Panc1 (cell line): ENCODE results near the gene TMEM132E. TPM values are rescaled to one million over a fixed set of nuclear protein-coding genes. Genes with fewer than 3 reads are reported as not detected.

ENCODE experiments used
- ATAC-seq: fragments of 200-7000 bp; cut with Tn5 transposase; 2 replicates; pipeline ENCODE4 v1.9.1; 2020; ENCODE audit warnings: mild to moderate bottlenecking, moderate library complexity
- BruUV-seq: library from RNA; stranded (reverse); fragments of 400-500 nt; replicated peaks from 2 replicates; lab custom pipeline; 2021; lab: Mats Ljungman, UMichigan
- CTCF ChIA-PET: fragments of 300-600 bp; sonication (Branson Sonifier 250); formaldehyde crosslinking; loops from one replicate; lab custom pipeline; 2022; ENCODE audit warnings: antibody characterized with exemption; lab: Charles Lee
- POLR2A ChIA-PET: fragments of 300-600 bp; sonication (Branson Sonifier 250); formaldehyde crosslinking; loops from one replicate; lab custom pipeline; 2022; ENCODE audit warnings: antibody characterized with exemption; lab: Charles Lee
- DNase-seq: peaks from one replicate; pipeline ENCODE4 v3.0.0-alpha.2; 2010; ENCODE audit warnings: low read depth, low spot score
- H3K27ac ChIP-seq: 2 replicates; pipeline ENCODE4 v1.5.1; 2011; ENCODE audit warnings: mild to moderate bottlenecking, low read length, inconsistent platforms
- H3K27me3 ChIP-seq: fragments of 200-500 bp; sonication (Bioruptor generic); 2 replicates; pipeline ENCODE4 v1.6.0; 2014; ENCODE audit warnings: low read length, inconsistent platforms; ENCODE audit not compliant: control insufficient read depth, insufficient read depth
- H3K36me3 ChIP-seq: fragments of 200-500 bp; sonication (Bioruptor generic); 2 replicates; pipeline ENCODE4 v1.5.1; 2014; ENCODE audit warnings: inconsistent platforms, mild to moderate bottlenecking, low read length, moderate library complexity; ENCODE audit not compliant: control insufficient read depth, insufficient read depth
- H3K4me1 ChIP-seq: 2 replicates; pipeline ENCODE4 v1.5.1; 2011; ENCODE audit warnings: inconsistent platforms, mild to moderate bottlenecking, low read length, moderate library complexity; ENCODE audit not compliant: control insufficient read depth, insufficient read depth
- H3K4me3 ChIP-seq, 2 experiments: 2 replicates each; pipeline ENCODE4 v1.5.1; 2011 to 2012; ENCODE audit warnings: low read depth in 2 of 2, low read length in 2 of 2, mild to moderate bottlenecking in 2 of 2, inconsistent platforms in 1 of 2, moderate library complexity in 1 of 2
- H3K9me3 ChIP-seq: fragments of 200-500 bp; sonication (Bioruptor generic); 2 replicates; pipeline ENCODE4 v1.5.1; 2014; ENCODE audit warnings: low read depth, mild to moderate bottlenecking, inconsistent platforms, low read length, moderate library complexity; ENCODE audit not compliant: control insufficient read depth, insufficient read depth
- CTCF ChIP-seq: fragments of 450-650 bp; IDR thresholded peaks from 2 replicates; pipeline ENCODE4 v1.5.1; 2017; ENCODE audit warnings: mild to moderate bottlenecking
- POLR2AphosphoS5 ChIP-seq: IDR thresholded peaks from 2 replicates; pipeline ENCODE4 v1.6.1; 2012; ENCODE audit warnings: mild to moderate bottlenecking, low read depth, low read length, moderate library complexity
- REST ChIP-seq, 2 experiments: IDR thresholded peaks; 2 replicates each; pipeline ENCODE4 v1.6.1; 2011 to 2012; ENCODE audit warnings: low read depth in 2 of 2, control low read depth in 1 of 2, low read length in 1 of 2, mild to moderate bottlenecking in 1 of 2, moderate library complexity in 1 of 2; ENCODE audit not compliant: insufficient read depth in 1 of 2
- SIN3A ChIP-seq: IDR thresholded peaks from 2 replicates; pipeline ENCODE4 v1.6.1; 2012; ENCODE audit warnings: low read depth, mild to moderate bottlenecking, low read length, moderate library complexity, borderline replicate concordance; ENCODE audit not compliant: insufficient read depth
- TCF7L2 ChIP-seq: IDR thresholded peaks from 2 replicates; pipeline ENCODE4 v1.6.1; 2011; ENCODE audit warnings: mild to moderate bottlenecking, low read depth, low read length, inconsistent platforms
- in situ Hi-C: cut with HindIII; loops from 2 replicates; pipeline ENCODE4 v1.10.0; 2016; ENCODE audit warnings: low sequenced_read_pairs, low pct_unique_long_range_greater_than_20kb
- intact Hi-C: fragments of 100-400 bp; cut with micrococcal nuclease; formaldehyde crosslinking; loops from one replicate; pipeline ENCODE4 v1.10.0; 2022; ENCODE audit not compliant: unreplicated experiment
- total RNA-seq: library from RNA; stranded (reverse); gene quantifications from one replicate; pipeline ENCODE4 v1.2.1, GENCODE V29; 2021; ENCODE audit not compliant: unreplicated experiment

TMEM132E gene
- total RNA-seq, 1 experiment from 2014 or later = not detected

GRCh38 chr17:34532281-34533065, 46.9 kb upstream of the TMEM132E start:
- no peaks in the 10 kb centered on the region for H3K9me3 ChIP-seq
- intact Hi-C loops (no loop called here), in situ Hi-C loops (no loop called here)
- no peak for ATAC-seq
- no peak for TF ChIP-seq POLR2AphosphoS5
- no peak for TF ChIP-seq REST (IDR thresholded peaks at IDR 0.05; ENCODE audit: insufficient read depth in 1 of 2, low read depth in 2 of 2, low read length in 1 of 2)
- no peak for TF ChIP-seq SIN3A
- no peak for TF ChIP-seq CTCF
- TF ChIP-seq TCF7L2 = no peak
- CTCF ChIA-PET = no interaction called here
- no peak overlapping the region for H3K27ac ChIP-seq
- DNase-seq = no peak
- no peaks in the 10 kb centered on the region for H3K4me1 ChIP-seq
- POLR2A ChIA-PET = interaction anchor here (0.5 to 0.7 kb wide), 2 partner anchors 75 to 416 kb away, joined by 6 to 7 read pairs; no protein-coding TSS in a partner anchor
- H3K36me3 ChIP-seq = no peaks in the 10 kb centered on the region
- peaks cover 21% of the 10 kb centered on the region for H3K27me3 ChIP-seq
- no peak overlapping the region for H3K4me3 ChIP-seq
- BruUV-seq = no TSS peak

GRCh38 chr17:34533806-34534527, 45.4 kb upstream of the TMEM132E start:
- Histone ChIP-seq H3K4me1 (no peaks in the 10 kb centered on the region), H3K4me3 (no peak overlapping the region), H3K27ac (no peak overlapping the region), H3K36me3 (no peaks in the 10 kb centered on the region), H3K27me3 (peaks cover 19% of the 10 kb centered on the region), H3K9me3 (no peaks in the 10 kb centered on the region)
- no peak for ATAC-seq
- ChIA-PET CTCF (no interaction called here), POLR2A (no interaction called here)
- DNase-seq = no peak
- no TSS peak for BruUV-seq
- in situ Hi-C loops = no loop called here
- no peak for TF ChIP-seq SIN3A
- no peak for TF ChIP-seq POLR2AphosphoS5
- TF ChIP-seq REST (IDR thresholded peaks at IDR 0.05; ENCODE audit: insufficient read depth in 1 of 2, low read depth in 2 of 2, low read length in 1 of 2) = no peak
- no peak for TF ChIP-seq TCF7L2
- no peak for TF ChIP-seq CTCF
- intact Hi-C loops = no loop called here
